Fibroblast of gingiva (primary cell): Measurements from ENCODE around the gene C6orf132.
A peak's percentile ranks its signal among the peaks of the same experiment; 100 is the strongest.

Source experiments
- DNase-seq: peaks from one replicate; pipeline ENCODE4 v3.0.0-alpha.2; 2011; ENCODE audit warnings: low read depth

The C6orf132 gene

DNA sequence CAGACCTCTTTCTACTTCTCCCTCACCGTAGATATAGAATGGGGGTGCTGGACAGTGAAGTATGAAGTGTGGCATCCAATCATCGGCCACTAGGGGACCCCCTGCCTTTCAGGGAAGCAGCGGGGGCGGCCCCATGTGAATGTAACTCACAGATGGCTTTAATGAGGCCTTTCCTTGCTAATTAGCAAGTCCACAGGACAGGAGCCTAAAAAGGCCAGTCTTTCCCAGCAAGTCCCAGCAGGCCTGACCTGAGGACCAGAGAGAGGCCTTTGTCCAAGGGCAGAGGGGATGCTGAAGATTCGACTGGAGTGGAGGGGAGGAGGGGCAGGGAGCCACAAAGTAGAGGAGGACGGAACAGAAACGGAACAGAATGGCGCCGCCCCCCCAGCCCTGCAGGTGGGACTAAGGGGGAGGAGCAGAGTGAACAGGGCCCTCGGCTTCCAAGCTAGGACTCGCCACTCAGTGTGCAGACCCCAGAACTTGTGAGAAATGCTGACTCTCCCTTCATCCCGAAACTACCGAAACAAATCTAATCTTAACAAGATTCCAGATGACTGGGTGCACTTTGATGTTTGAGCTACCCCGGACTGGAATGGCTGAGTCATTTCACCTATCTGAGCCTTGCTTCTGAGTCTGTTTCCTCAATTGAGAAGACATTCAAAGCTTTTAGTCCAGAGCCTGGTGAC lies 5.8 kb downstream of the C6orf132 start:
- peak; percentile 19 for DNase-seq

DNA sequence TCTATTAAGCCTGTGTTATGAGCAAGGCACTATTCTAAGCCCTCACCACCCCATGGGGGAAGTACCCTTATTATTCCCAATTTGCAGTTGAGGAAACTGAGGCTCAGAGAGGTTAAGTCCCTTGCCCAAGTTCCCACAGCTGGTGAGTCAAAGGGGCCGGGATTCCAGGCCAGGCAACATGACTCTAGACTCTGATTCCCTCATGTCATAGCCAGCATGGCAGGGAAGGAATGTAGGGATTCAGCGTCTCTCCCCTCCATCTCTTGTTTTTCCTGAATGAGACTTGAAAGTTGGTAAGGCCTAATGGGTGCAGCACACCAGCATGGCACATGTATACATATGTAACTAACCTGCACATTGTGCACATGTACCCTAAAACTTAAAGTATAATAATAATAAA lies 6.7 kb downstream of the C6orf132 start:
- DNase-seq = no peak

DNA sequence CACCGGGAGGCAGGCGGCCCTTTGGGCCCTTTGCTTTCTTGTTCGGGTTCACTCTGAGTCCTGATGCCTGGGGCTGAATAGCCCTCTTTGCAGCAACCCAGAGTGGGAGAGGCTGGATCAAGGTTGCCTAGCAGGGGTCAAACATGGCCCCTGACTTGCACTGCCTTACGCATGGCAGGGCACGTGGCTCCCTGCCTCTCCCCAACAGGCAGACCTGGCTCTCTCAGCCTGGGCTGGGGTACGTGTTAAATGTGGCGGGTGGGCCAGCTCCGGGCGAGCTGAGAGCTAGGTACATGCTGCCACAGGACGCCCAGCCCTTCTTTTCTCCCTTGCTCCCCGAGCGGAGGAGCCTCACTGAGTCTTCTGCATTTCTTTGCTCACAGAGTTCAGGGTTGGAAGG lies 7.3 kb downstream of the C6orf132 start:
- no peak for DNase-seq

DNA sequence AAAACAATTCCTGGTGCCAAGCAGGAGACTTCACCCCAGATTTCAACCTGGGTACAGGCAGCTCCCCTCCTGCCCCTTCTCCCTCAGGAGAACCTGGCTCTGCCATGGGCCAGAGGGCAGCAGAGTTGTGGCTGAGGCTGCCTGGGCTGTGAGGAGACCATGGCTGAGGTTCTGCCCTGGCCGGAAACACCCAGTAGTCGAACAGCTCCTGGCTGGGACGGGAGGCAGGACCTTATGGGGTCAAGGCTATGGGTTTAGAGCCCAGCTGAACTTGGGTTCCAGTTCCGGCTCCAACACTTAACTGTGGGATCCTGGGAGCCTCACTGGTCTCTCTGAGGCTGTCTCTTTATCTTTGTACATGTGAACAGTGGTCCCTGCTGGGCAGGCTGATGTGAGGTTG lies 8.5 kb downstream of the C6orf132 start:
- DNase-seq = no peak

DNA sequence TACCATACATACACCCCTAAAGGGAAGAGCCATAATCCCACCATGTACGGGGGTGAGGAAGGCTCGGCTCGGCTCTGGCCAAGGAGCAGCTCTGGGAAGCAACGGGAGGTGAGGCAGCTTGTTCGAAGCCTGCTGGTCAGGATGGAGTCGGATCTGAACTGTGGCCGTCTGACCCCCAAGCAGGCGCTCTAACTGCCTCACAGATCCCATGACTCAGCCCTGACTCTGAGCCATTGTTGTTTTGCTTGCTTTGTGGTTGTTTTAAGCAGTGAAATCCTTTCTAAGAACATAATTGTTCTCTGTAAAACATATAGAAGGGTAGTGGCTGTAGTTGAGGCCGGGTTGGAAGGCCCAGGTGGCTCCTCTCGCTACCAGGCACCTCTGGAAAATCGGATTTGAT lies 10.9 kb downstream of the C6orf132 start:
- peak; percentile 26 for DNase-seq

DNA sequence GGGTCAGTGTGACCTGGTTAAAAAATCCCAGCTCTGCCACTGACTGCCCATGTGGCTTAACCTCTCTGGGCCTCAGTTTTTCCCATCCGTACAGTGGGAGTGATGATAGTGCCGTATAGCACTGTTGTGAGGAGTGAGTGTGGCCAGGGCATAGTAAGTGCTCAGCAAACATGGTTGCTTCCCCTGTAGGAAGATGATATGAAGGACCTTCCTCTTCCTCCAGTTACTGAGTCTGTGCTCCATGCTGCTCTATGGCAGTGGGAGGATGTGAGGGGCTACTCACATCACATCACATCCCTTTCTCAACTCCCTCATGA lies 13.1 kb downstream of the C6orf132 start:
- DNase-seq = no peak

DNA sequence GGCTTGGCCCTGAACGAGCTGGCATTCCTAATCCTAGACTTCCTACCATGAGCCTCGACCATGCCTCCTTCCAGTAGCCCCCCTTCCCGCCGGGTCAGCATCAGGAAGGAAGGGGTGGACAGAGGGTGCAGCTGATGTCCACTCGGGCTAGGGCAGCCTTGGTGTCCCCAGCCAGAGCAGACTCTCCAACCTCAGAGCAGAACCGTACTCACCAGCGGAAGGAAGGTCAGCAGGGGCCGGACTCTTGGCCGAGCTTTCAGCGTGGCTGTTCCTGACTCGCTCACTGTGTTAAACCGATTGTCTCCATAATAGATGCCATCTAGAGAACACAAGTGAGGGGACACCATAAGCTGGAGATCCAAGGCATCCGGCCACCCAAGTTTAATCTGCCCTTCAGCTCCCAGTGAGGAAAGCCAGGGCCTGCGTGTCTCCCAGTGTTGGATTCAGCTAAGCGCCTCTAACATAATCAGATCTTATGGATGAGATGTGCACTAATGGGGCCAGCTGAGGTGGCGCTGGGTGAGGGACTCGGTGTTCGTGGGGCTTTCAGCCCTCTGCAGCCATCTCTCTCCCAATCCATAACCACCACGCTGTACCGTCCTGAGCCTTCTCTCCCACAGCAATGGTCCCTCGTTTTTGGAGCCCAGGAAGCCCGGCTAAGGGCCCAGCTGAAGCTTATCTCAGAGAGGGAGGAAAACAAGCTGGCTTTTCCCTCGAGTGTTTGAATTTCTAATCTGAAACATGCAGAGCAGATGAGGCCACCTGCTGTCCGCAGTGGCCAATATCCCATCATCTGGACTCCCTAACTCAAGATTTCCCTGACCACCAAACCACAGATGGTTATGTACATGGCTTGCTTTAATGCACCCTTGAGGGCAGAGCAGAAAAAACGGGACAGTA lies 13.7 kb downstream of the C6orf132 start:
- no peak for DNase-seq

DNA sequence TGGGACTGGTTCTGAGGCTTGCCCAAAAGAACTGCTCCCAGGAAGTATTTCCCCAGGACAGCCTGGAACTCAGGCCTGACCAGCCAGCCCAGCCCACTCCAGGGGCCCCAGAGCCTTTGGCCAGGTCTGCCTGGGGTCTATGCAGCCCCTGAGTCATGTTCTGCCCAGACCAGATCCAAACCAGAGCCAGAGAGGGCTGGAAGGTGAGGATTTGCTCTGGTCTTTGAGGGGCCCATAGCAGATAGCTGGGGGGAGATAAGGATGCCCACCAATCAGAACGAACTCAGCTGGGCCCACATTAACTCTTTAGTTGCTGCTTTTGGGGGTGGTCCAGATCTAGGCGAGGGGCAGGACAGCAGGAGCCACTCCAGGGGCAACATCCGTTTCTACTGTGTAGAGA lies 16.8 kb downstream of the C6orf132 start:
- DNase-seq = no peak

DNA sequence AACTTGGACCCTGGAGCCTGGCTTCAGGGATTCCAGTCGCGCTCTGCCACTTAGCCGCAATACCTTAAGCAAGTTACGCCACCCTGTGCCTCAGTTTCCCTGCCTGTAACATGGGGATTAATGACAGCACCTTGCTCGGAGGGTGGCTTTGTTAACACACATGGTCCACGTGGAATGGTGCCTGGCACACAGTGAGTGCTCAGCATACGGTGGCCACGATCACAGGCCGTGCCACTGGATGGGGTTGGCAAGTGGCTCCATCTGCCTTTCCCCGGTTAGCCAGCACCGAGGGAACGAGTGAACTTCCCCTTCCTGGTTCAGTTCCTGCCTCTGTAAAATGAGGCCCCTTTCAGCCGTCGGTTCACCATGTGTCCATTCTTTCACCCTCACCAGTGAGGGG lies 17.2 kb downstream of the C6orf132 start:
- no peak for DNase-seq

DNA sequence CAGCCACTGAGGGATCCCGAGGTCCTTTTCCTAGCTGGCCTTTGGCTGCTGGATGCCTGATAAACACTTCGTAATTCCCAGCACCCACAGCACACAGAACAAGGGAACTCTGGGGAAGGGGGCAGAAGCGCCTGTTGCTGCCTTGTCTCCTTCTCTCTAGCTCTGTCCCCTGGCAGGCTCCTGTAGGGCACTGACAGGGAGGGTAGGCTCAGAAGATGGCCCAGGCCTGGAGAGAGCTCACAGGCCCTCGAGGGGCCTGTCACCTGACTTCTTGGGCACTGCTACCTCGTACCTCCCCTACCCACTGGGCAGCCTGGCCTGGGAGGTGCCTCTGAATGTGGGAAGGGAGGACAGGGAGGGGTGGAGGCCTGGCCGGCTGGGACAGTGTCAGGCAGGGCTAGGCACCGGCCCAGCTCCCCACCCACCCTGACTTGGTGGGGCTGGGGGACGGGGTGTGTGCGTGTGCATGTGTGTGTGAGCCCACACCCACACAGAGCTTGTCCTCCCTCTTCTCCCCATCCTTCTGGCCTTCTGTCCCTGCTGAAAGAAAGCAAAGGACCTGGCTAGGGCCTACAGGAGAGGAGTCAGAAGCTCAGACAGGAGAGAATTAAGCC lies 18.1 kb downstream of the C6orf132 start:
- no peak for DNase-seq

DNA sequence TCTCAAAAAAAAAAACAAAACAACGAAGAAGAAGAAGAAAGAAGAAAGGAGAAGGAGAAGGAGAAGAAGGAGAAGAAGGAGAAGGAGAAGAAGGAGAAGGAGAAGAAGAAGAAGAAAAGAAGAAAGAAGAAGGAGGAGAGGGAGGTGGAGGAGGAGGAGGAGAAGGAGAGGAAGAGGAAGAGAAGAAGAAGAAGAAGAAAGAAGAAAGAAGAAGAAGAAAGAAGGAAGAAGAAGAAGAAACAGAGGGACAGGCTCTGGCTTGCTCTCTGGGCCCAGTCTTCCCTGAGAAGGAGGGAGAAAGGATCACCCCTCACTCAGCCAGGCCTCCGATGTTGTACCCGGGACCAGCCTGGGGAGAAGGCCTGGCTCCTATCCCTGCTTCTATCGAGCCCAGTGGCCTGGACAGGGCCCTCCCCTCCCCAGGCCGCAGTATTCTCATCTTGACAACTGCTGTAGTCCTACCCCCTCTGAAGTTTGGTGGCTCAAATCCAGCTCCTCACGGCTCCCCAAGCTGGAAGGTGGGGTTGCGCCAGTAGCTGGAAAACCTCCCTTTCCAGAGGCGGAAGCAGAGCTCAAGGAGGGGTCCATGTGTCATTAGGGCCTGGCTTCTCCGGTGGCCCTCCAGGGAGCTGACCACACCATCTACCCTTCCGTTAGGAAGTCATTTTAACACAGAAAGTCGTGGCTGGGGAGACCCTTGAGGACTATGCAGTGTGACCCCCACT lies 18.9 kb downstream of the C6orf132 start:
- DNase-seq = no peak

DNA sequence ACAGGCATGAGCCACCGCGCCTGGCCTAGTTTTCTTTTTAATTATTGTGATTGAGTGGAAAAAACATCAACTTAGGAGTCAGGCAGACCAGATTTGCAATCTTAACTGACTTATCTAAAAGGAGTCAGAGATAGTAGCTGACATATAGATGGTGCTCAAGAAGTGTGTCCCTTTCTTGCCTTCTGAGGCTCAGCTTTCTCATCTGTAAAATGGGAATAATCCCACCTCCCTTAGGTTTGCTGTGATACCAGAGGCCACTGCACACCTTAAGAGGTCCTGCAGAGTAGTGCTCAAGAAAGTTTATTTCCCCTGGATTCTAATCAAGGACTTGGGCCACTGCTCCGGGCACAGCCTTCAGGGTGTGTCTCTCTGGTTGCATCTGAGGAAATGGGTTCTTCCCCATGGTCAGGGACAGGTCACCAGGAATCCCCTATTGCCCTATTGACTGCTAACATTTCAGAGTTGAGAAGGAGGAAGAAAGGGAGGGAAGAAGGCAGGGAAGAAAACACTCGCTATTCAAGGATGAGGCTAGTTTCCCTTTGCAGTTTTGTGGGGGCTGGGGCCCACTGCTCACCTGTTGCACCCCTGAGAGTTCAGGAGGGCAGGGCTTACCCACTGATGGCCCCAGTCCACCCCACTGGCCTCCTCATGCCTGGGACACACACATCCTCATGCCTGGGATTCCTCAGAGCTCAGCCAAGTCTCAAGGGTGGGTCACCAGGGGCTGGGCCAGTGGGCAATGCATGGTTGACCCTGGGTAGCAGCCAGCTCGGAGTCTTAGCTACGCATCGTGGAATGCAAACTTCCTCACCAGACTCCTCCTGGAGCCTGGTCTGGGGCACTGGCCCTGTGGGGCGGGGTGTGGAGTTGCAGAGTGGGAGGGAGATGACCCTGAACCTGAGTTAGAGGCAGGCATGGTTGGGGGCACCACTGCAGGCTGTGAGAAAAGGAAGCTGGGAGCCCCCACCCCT lies 21.2 kb downstream of the C6orf132 start:
- peak; percentile 48 for DNase-seq

DNA sequence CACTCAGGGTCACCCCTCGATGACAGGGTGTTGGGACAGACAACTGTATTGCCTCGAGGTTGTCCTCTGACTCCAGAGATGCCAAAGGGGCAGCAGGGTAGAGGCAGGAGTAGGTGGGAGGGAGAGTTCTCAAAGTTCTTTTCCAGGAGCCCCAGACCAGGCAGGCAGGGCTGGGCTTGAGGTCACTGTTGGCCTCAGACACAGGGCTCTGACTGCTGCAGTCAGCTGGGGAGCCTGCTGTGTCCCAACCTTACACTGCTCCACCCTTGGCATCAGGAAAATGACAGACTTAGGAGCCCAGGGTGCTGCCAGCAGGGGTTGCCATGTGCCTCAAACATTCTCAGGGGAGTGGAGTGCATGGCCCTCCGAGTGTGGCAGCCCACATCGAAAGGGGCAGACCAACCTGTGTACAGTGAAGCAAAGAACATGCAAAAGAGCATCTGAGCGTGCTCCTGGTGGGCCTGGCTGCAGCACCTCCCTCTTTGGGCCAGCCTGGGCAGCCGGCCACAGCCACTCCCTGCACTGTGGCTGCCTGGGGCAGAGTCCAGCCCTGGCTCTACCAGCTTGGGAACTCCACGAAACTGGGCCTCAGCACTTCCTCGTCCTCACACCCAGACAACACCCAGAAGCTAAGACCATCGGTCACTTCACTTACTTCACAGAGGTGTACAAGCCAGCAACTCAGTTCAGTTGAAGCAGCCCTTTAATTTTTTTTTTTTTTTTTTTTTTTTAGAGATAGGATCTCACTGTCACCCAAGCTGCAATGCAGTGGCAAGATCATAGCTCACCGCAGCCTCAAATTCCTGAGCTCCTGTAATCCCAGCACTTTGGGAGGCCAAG lies 24.0 kb downstream of the C6orf132 start:
- peak; percentile 58 for DNase-seq

DNA sequence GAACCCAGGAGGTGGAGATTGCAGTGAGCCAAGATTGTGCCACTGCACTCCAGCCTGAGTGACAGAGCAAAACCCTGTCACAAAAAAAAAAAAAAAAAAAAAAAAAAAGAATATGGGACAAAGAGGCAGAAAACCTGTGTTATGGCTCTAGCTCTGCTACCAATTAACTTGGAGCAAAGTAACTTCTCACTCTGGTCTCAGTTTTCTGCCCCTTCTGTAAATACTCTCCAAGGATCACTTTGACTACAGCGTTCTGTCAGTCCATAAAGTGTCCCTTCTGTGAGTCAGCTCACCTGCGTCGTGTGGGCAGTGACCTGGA lies 24.6 kb downstream of the C6orf132 start:
- no peak for DNase-seq

DNA sequence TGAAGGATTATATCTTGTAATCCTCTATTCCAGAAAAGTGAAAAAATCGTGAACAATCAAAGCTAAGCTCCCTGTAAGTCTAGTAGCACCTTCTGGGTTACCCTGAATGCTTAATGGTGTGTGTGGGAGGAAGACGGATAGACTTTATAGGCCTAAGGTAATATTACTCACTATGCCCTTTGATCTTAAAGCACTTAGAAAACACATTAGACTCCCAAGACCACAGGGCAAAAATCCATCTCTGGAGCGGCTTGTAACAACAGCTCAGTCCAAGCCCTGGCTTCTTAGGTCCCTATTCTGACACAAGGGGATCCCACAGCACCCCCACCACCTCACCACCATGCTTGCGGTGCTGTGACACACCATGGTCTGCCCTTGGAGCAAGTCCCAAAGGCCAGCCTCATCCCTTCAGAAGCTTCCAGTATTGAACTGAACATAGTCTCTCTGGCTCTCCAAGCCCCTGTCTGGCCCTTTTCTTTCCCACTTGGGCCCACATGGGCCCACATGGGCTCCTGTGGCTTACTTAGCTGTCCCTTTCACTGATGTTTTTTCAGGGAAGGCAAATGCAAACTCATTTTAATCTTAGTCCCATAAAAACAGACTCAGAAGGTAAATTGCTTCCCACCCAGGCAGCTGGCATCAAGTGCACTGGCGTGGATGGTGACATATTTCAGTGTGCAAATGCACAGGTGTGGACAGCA lies 28.3 kb downstream of the C6orf132 start:
- DNase-seq = no peak

DNA sequence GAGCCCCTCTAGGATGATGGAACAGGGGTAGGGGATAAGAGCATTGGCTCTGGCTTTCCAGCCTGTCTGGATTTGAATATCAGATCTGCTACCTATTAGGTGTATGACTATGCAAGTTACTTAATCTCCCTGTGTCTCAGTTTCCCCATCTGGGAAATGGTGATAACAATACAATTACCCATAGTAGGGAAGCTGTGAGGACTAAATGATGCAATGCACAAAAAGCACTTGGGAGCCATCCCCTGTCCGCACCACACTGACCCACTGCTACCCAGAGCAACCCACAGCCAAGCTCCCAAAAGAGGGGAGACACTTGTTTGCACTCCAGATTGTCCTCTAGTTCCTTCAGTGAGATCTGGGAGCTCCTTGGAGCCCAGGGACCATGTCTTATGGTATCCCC lies 30.1 kb downstream of the C6orf132 start:
- no peak for DNase-seq

DNA sequence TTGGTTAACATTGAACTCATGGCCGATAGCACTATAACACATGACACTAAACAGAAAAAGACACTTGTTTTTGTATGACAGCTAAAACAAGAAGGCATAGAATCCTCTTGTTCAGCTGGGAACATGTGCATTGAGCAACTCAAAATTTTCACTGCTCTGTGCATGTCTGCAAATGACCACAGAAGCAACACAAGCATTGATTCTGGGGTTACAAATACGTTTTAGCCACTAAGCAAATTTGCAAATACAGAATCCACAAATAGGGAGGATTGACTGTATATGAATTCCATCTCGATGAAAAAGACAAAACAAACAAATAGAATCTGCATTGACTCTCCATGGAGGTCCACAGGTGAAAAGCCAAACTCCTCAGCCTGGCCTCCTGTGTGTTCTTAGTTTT lies 31.7 kb downstream of the C6orf132 start:
- DNase-seq = no peak

DNA sequence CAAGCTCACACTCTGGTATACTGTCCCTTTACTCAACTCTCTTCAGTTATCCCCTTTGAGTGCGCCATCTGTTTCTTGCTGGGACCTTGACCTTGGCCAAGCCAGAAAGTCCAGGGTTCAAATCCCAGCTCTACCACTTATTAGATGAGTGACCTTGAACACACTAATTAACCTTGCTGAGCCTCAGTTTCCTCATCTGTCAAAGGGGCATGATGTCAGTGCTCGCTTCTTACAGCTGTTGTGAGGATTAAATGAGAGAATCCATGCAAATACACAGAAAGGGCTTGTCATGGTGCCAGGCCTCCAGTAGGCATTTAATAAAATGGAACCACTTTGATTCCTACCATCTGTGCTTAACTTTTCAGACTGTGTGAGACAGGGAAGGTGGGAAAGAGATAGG lies 34.3 kb downstream of the C6orf132 start:
- no peak for DNase-seq

DNA sequence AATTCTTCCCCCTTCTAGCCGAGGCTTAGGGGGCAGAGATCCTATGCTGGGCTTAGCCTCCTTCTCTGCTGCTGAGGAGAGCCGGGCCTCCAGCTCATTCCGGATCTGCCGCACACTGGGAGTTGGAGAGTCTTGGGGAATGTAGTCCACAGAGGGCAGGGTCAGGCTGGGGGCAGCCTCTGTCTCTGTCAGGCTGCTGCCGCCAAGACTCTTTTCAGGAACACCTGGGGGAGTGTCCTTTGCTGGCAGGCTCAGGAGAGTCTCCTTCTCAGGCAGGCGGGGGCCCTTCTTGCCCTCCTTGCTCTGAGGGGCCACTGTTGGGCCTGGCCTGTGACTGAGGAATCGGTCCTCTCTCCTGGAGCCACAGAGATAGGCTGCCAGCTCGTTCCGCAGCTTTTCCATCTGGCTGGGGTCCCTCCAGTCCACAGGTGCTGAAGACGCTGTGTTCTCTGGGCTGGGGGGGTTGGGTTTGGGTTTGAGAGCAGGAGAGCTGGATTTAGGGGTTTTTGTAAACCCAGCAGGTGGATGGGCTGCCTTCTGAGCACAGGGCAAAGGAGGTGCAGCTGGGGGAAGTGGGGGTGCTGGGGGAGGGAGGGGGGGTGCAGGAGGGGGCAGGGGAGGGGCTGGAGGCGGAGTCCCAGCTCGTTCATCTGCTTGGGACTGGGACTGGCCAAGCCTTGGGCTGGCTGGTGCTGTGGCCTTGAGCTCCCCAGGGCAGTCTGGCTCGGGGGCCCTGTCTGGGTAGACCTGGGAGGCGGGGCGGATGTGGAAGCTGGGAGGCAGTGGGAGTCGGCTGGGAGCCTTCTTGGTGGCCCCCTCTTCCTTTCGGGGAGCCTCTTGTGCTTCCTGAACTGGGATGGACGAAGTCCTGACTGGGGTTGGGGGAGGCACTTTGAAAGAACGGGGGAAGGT lies 36.1 kb downstream of the C6orf132 start:
- no peak for DNase-seq
